T-cell (primary cell): ENCODE measurements around the gene DVL2. TPM values are rescaled to one million over a fixed set of nuclear protein-coding genes. Genes with fewer than 3 reads are reported as not detected.
A peak's percentile ranks its signal among the peaks of the same experiment; 100 is the strongest.

ENCODE experiments used
- ATAC-seq, 4 experiments: fragments of 200-7000 bp in 3 of 4; fragments of 150-1000 bp in 1 of 4; cut with Tn5 transposase; replicated peaks in 1 of 4; 1 replicate in 3 of 4; 2 replicates in 1 of 4; pipeline ENCODE4 v1.10.0; 2021; ENCODE audit warnings: moderate library complexity in 3 of 4, mild to moderate bottlenecking in 2 of 4, moderate number of reproducible peaks in 1 of 4
- CTCF ChIA-PET, 2 donors: fragments of 300-600 bp; sonication (Branson Sonifier 250); formaldehyde crosslinking; loops; one replicate each; lab custom pipeline; 2022; ENCODE audit warnings: antibody characterized with exemption in 2 of 2; lab: Charles Lee
- POLR2A ChIA-PET, 2 donors: fragments of 300-600 bp; sonication (Branson Sonifier 250); formaldehyde crosslinking; loops; one replicate each; lab custom pipeline; 2022; ENCODE audit warnings: antibody characterized with exemption in 2 of 2; lab: Charles Lee
- DNase-seq, 35 experiments: peaks; one replicate each; pipeline versions ENCODE4 v3.0.0 to v3.0.0-alpha.2; 2013 to 2023
- H3K27ac ChIP-seq: one replicate; pipeline ENCODE4 v1.5.1; 2013; ENCODE audit warnings: low read length
- H3K27me3 ChIP-seq, 2 experiments: replicated peaks in 1 of 2; 1 replicate in 1 of 2; 2 replicates in 1 of 2; pipeline versions ENCODE4 v1.6.1 to v1.7.0; 2013; ENCODE audit warnings: low read length in 1 of 2, mixed read lengths in 1 of 2; ENCODE audit not compliant: control insufficient read depth in 2 of 2, insufficient read depth in 2 of 2; ENCODE audit errors: extremely low read depth in 1 of 2
- H3K36me3 ChIP-seq, 2 donors: 1 replicate in 1 of 2; 2 replicates in 1 of 2; pipeline versions ENCODE4 v1.6.1 to v1.7.0; 2013; ENCODE audit warnings: low read length in 1 of 2; ENCODE audit not compliant: control insufficient read depth in 2 of 2, insufficient read depth in 1 of 2; ENCODE audit errors: extremely low read depth in 1 of 2
- H3K4me1 ChIP-seq, 2 experiments: 1 replicate in 1 of 2; 2 replicates in 1 of 2; pipeline versions ENCODE4 v1.6.1 to v1.7.0; 2013; ENCODE audit warnings: low read length in 2 of 2, mixed read lengths in 1 of 2; ENCODE audit not compliant: insufficient read depth in 2 of 2, control insufficient read depth in 1 of 2; ENCODE audit errors: extremely low read depth in 1 of 2
- H3K4me3 ChIP-seq, 2 donors: 1 replicate in 1 of 2; 2 replicates in 1 of 2; pipeline versions ENCODE4 v1.5.1 to v1.7.0; 2013; ENCODE audit warnings: mild to moderate bottlenecking in 2 of 2, low read length in 1 of 2, moderate library complexity in 1 of 2; ENCODE audit not compliant: control insufficient read depth in 1 of 2; ENCODE audit errors: extremely low read depth in 1 of 2
- H3K9me3 ChIP-seq: 2 replicates; pipeline ENCODE4 v1.7.0; 2013
- H3K27ac Mint-ChIP-seq, 2 donors: one replicate each; pipeline ENCODE4 v1.8.0; 2020 to 2021; ENCODE audit warnings: mild to moderate bottlenecking in 2 of 2, mixed read lengths in 2 of 2
- H3K27me3 Mint-ChIP-seq, 2 donors: one replicate each; pipeline ENCODE4 v1.8.0; 2021 to 2022; ENCODE audit warnings: mixed read lengths in 2 of 2
- H3K36me3 Mint-ChIP-seq: one replicate; pipeline ENCODE4 v1.8.0; 2021; ENCODE audit warnings: mixed read lengths
- H3K4me1 Mint-ChIP-seq, 3 donors: one replicate each; pipeline ENCODE4 v1.8.0; 2020 to 2022; ENCODE audit warnings: mixed read lengths in 3 of 3, mild to moderate bottlenecking in 1 of 3
- H3K4me3 Mint-ChIP-seq, 3 donors: one replicate each; pipeline ENCODE4 v1.8.0; 2020 to 2022; ENCODE audit warnings: mild to moderate bottlenecking in 3 of 3, mixed read lengths in 3 of 3, moderate library complexity in 3 of 3
- H3K9me3 Mint-ChIP-seq, 3 donors: one replicate each; pipeline ENCODE4 v1.8.0; 2020 to 2022; ENCODE audit warnings: mixed read lengths in 3 of 3
- WGBS: methylation state at CpG from one replicate; pipeline ENCODE4 v1.1.5; 2013; ENCODE audit warnings: missing lambda C conversion rate; ENCODE audit not compliant: insufficient coverage; 5-methylcytosine and 5-hydroxymethylcytosine counted together
- total RNA-seq, 35 experiments: library from RNA in 6 of 35; stranded (reverse) in 6 of 35; fragments of 120-200 nt in 1 of 35; gene quantifications; one replicate each; pipeline versions ENCODE4 v1.2.1 to v1.2.4 and lab custom pipeline; 2013 to 2026

The DVL2 gene
- total RNA-seq, 5 donors from 2014 or later (not counting 1 experiment from before 2014, with no cell fraction given), result 48.2 to 76.3 (median 70.4) TPM

DNA sequence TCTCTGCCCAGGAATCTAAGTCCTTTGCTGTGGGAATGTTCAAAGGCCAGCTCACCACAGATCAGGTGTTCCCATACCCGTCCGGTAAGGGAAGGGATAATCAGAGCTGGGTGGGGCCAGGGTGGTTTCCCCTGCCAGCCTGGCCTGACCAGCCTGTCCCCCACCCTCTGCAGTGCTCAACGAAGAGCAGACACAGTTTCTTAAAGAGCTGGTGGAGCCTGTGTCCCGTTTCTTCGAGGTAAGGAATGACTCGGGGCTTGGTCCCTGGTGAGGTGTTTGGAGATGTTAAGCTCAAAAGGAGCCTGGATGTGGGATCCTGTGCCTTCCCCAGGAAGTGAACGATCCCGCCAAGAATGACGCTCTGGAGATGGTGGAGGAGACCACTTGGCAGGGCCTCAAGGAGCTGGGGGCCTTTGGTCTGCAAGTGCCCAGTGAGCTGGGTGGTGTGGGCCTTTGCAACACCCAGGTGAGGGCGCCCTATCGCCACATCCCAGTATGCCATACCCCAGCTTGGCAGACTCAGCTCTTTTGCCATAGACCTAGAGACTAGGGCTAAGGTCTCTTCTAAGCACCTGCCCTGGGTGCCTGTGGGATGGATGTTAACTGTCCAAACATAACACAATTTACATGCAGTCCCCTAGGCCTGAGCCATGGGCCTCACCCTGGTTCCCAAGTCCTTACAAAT is 13.6 kb downstream of the DVL2 start:
- ATAC-seq (peak; percentile 41 to 61 (median 48)), DNase-seq (peak in 32 of 35 experiments; percentile 25 to 78 (median 52))
- Histone ChIP-seq H3K27ac (peak overlapping the region; percentile 61), H3K36me3 (peaks cover 7 to 44% of the 10 kb centered on the region in 2 donors), H3K27me3 (no peaks in the 10 kb centered on the region), H3K4me3 (peak overlapping the region; percentile 81 to 86), H3K9me3 (no peaks in the 10 kb centered on the region), H3K4me1 (peaks cover 33 to 53% of the 10 kb centered on the region in 2 experiments)
- Mint-ChIP-seq H3K36me3 (peaks cover 8% of the 10 kb centered on the region), H3K4me1 (peaks cover 47 to 51% (median 47%) of the 10 kb centered on the region in 3 donors), H3K27me3 (no peaks in the 10 kb centered on the region), H3K9me3 (no peaks in the 10 kb centered on the region), H3K4me3 (peak overlapping the region; percentile 89 to 91 (median 90)), H3K27ac (peak overlapping the region; percentile 90 to 92)
- ChIA-PET CTCF (interaction anchor here in 1 of 2 donors (0.5 to 1.7 kb wide), 10 partner anchors 12 to 378 kb away, joined by 3 to 12 read pairs (median 4); partner anchors contain the start of genes GABARAP, PHF23 and TMEM102), POLR2A (no interaction called here)
- 37% methylated on average over 7 of the region's 11 CpGs for WGBS

DNA sequence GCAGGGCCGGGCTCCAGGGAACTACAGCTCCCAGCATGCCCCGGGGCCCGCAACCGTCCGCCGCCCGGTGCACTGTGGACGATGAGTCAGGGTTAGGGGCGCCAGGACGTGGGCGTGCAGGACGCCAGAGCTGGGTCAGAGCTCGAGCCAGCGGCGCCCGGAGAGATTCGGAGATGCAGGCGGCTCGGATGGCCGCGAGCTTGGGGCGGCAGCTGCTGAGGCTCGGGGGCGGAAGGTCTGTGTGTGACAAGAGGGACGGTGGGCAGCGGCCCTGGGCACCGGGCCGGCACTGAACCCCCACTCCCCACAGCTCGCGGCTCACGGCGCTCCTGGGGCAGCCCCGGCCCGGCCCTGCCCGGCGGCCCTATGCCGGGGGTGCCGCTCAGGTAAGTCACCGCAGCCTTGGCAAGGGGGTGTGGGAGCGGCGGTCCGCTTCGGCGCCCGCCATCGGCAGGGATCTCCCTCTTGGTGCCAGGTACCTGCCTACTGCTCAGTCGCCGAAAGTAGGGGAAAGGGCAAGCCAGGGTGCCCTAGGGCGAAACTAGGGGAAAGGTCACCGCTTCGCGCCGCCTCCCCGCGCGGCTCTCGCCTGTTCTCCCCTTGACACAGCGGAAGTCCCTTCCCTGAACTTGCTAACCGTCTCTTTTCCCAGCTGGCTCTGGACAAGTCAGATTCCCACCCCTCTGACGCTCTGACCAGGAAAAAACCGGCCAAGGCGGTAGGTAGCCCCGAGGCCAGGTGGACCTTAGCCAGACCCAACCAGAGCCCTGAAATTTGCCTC is 14.3 kb downstream of the DVL2 start, which contains the start of the genes ACADVL and DLG4:
Gene ACADVL, plus strand, starts transcription at position 127 of the 781 bp plus-strand sequence. Its CDS starts 47 bp downstream, at position 174.
Gene DLG4, minus strand, starts transcription at position 25 of the 781 bp plus-strand sequence.
- no peaks in the 10 kb centered on the region for H3K27me3 ChIP-seq
- ATAC-seq (peak; percentile 66 to 76 (median 70)), DNase-seq (peak in 34 of 35 experiments; percentile 45 to 82 (median 62))
- peak within 1 kb of the TSS; percentile 98 to 99 for H3K27ac Mint-ChIP-seq
- H3K27me3 Mint-ChIP-seq, result no peaks in the 10 kb centered on the region
- H3K4me1 ChIP-seq, result peaks cover 39 to 60% of the 10 kb centered on the region in 2 experiments
- under 1% methylated on average over 46 of the region's 63 CpGs for WGBS
- no peaks in the 10 kb centered on the region for H3K9me3 Mint-ChIP-seq
- H3K36me3 Mint-ChIP-seq, result peaks cover 8% of the 10 kb centered on the region
- H3K9me3 ChIP-seq, result no peaks in the 10 kb centered on the region
- CTCF ChIA-PET, result interaction anchor here (0.9 to 1.7 kb wide), 8 partner anchors 15 to 468 kb away, joined by 3 to 12 read pairs (median 6); partner anchors contain the start of genes PHF23 (in 2 of the 2), DVL2 (in 1 of the 2) and GABARAP (in 1 of the 2)
- peaks cover 7 to 37% of the 10 kb centered on the region in 2 donors for H3K36me3 ChIP-seq
- peak within 1 kb of the TSS; percentile 89 to 91 (median 90) for H3K4me3 Mint-ChIP-seq
- peaks cover 52 to 57% (median 54%) of the 10 kb centered on the region in 3 donors for H3K4me1 Mint-ChIP-seq
- peak within 1 kb of the TSS; percentile 81 to 86 for H3K4me3 ChIP-seq
- peak within 1 kb of the TSS; percentile 80 for H3K27ac ChIP-seq
- POLR2A ChIA-PET, result no interaction called here

DNA sequence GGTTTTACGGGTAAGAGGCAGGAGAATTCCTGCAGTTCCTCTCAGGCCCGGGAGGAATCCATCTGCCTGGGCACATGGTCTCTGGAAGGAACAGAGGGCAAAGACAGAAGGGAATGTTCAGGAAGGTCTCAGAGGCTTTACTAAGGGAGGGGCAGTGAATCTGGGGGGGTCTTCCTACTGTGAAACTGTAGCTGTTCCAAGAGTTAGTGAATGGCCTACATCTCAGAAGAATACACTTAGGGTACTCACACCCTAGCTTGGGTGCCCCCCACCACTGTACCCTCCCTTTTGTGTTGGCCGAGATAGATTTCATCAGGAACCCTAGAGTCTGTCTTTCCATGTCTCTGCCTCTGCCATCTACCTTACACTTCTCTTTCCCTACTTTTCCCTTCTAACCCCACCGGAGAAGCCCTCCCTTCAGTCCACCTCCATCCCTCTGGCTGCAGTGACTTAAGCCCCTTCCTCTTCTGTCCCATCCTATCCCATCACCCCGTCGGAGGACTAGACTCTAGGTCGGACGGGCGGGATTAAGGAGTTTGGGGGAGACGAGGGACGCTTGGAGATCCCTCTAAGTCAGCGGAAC is 15.0 kb downstream of the DVL2 start:
- H3K9me3 Mint-ChIP-seq, result no peaks in the 10 kb centered on the region
- Histone ChIP-seq H3K36me3 (peaks cover 7 to 32% of the 10 kb centered on the region in 2 donors), H3K27ac (peak overlapping the region; percentile 80), H3K27me3 (no peaks in the 10 kb centered on the region), H3K4me3 (peak overlapping the region; percentile 81 to 86), H3K9me3 (no peaks in the 10 kb centered on the region), H3K4me1 (peaks cover 40 to 67% of the 10 kb centered on the region in 2 experiments)
- H3K4me3 Mint-ChIP-seq, result peak overlapping the region; percentile 89 to 91 (median 90)
- DNase-seq, result no peak
- no peaks in the 10 kb centered on the region for H3K27me3 Mint-ChIP-seq
- WGBS, result 33% methylated on average over 7 of the region's 12 CpGs
- peaks cover 59 to 64% (median 61%) of the 10 kb centered on the region in 3 donors for H3K4me1 Mint-ChIP-seq
- POLR2A ChIA-PET, result interaction anchor here in 1 of 2 donors (0.6 kb wide), 1 partner anchor 95 kb away, joined by 3 read pairs; no protein-coding TSS in a partner anchor
- peaks cover 8% of the 10 kb centered on the region for H3K36me3 Mint-ChIP-seq
- H3K27ac Mint-ChIP-seq, result peak overlapping the region; percentile 98 to 99
- CTCF ChIA-PET, result interaction anchor here (0.6 to 1.5 kb wide), 5 partner anchors 15 to 468 kb away, joined by 3 to 11 read pairs (median 4); partner anchors contain the start of genes DVL2 (in 1 of the 2), GABARAP (in 1 of the 2) and PHF23 (in 1 of the 2)
- ATAC-seq, result no peak

DNA sequence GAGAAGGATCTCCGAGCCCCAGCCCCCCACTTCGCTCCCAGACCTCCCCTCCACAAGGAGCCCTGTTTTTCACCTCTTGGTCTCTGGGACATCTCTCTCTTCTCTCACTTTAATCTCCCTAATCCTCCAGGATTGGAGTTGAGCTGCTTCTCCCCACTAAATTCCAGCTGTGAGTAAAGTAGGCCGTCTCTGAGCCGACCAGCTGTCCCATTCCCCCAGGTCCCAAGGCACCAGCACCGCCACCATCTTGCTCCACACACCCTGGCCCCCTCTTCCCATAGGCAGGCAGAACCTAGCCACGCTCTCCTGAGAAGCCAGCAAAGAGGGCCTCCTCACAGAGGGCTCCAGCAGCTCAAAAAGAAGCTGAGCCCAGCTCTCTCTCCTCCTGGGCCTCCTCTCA is 15.6 kb downstream of the DVL2 start:
- Histone ChIP-seq H3K4me3 (no peak overlapping the region), H3K4me1 (peaks cover 40 to 72% of the 10 kb centered on the region in 2 experiments), H3K27me3 (no peaks in the 10 kb centered on the region), H3K27ac (peak overlapping the region; percentile 80), H3K9me3 (no peaks in the 10 kb centered on the region), H3K36me3 (peaks cover 7 to 27% of the 10 kb centered on the region in 2 donors)
- DNase-seq, result no peak
- peak overlapping the region; percentile 89 to 91 (median 90) for H3K4me3 Mint-ChIP-seq
- H3K36me3 Mint-ChIP-seq, result peaks cover 4% of the 10 kb centered on the region
- no peaks in the 10 kb centered on the region for H3K27me3 Mint-ChIP-seq
- H3K27ac Mint-ChIP-seq, result peak overlapping the region; percentile 98 to 99
- H3K9me3 Mint-ChIP-seq, result no peaks in the 10 kb centered on the region
- POLR2A ChIA-PET, result interaction anchor here in 1 of 2 donors (0.6 kb wide), 1 partner anchor 96 kb away, joined by 3 read pairs; no protein-coding TSS in a partner anchor
- no peak for ATAC-seq
- peaks cover 65 to 70% (median 66%) of the 10 kb centered on the region in 3 donors for H3K4me1 Mint-ChIP-seq
- WGBS, result 78% methylated on average over 6 of the region's 6 CpGs
- CTCF ChIA-PET, result interaction anchor here (0.6 to 1.5 kb wide), 3 partner anchors 20 to 86 kb away, joined by 3 to 11 read pairs (median 3); partner anchors contain the start of genes GABARAP (in 1 of the 2) and PHF23 (in 1 of the 2)

DNA sequence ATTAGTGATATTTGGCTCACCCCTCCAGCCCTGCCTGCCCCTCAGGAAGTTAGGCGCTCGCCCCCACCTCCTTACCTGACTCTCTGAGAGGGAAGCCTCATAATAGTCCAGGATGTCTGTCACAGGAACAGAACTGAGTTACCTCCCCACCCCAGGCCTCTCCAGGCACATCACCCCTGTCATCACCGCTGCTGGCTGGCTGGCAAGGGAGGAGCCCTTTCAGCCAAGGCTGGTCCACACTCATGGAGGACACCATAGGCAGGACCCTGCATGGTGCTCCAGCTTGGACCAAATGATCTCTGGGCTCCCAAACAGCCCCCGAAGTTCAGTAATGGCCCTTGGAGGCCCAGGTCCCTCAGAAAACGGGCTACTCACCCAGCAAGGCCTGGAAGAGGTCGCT is 16.2 kb downstream of the DVL2 start:
- peak overlapping the region; percentile 0 to 55 for H3K4me3 ChIP-seq
- H3K9me3 Mint-ChIP-seq, result no peaks in the 10 kb centered on the region
- ChIA-PET CTCF (no interaction called here), POLR2A (interaction anchor here in 1 of 2 donors (0.6 kb wide), 1 partner anchor 206 kb away, joined by 3 read pairs; no protein-coding TSS in a partner anchor)
- no peaks in the 10 kb centered on the region for H3K36me3 Mint-ChIP-seq
- WGBS, result 74% methylated on average over 4 of the region's 6 CpGs
- no peak overlapping the region for H3K27ac ChIP-seq
- peaks cover 2 to 21% of the 10 kb centered on the region in 2 donors for H3K36me3 ChIP-seq
- H3K4me1 Mint-ChIP-seq, result peaks cover 70 to 76% (median 72%) of the 10 kb centered on the region in 3 donors
- no peak for DNase-seq
- H3K27me3 ChIP-seq, result no peaks in the 10 kb centered on the region
- no peaks in the 10 kb centered on the region for H3K9me3 ChIP-seq
- no peak for ATAC-seq
- H3K27ac Mint-ChIP-seq, result peak overlapping the region; percentile 76 to 99
- H3K27me3 Mint-ChIP-seq, result no peaks in the 10 kb centered on the region
- peak overlapping the region; percentile 9 to 91 (median 70) for H3K4me3 Mint-ChIP-seq
- H3K4me1 ChIP-seq, result peaks cover 40 to 78% of the 10 kb centered on the region in 2 experiments
